H1 (cell line): ENCODE results near the gene TUBB8B.
"Not testable (repeated sequence)": the region's sequence is repeated elsewhere in the genome, so short reads cannot be mapped to it uniquely, and the experiment has no call there.

Experiments
- BRCA1 ChIP-seq: IDR thresholded peaks from 2 replicates; pipeline ENCODE4 v1.6.1; 2012; ENCODE audit warnings: low read depth, low read length, improper control_type of control experiment
- CBX8 ChIP-seq: fragments of 300-800, 300-1000 bp; sonication (generic); IDR thresholded peaks from 2 replicates; pipeline ENCODE4 v1.7.1; 2016; ENCODE audit warnings: low read depth, low read length, borderline replicate concordance
- EGR1 ChIP-seq: IDR thresholded peaks from 2 replicates; pipeline ENCODE4 v1.6.1; 2011; ENCODE audit warnings: low read depth, low read length, borderline replicate concordance
- EZH2 ChIP-seq: fragments of 200-600 bp; sonication (generic); IDR thresholded peaks from 2 replicates; pipeline ENCODE4 v1.7.1; 2012; ENCODE audit warnings: low read depth, mild to moderate bottlenecking, moderate library complexity, low read length, inconsistent platforms; ENCODE audit not compliant: severe bottlenecking
- GABPA ChIP-seq: IDR thresholded peaks from 2 replicates; pipeline ENCODE4 v1.6.1; 2011; ENCODE audit warnings: mild to moderate bottlenecking, low read length, moderate library complexity, borderline replicate concordance; ENCODE audit not compliant: insufficient read depth
- GTF2F1 ChIP-seq: IDR thresholded peaks from 2 replicates; pipeline ENCODE4 v1.6.1; 2012; ENCODE audit warnings: low read depth, low read length, improper control_type of control experiment, borderline replicate concordance
- NANOG ChIP-seq: IDR thresholded peaks from 2 replicates; pipeline ENCODE4 v1.6.1; 2011; ENCODE audit warnings: low read length, low read depth, mild to moderate bottlenecking, inconsistent platforms; ENCODE audit not compliant: insufficient read depth, poor library complexity, severe bottlenecking
- POLR2A ChIP-seq, 2 experiments: IDR thresholded peaks; 1 replicate in 1 of 2; 2 replicates in 1 of 2; pipeline ENCODE4 v1.6.1; 2011; ENCODE audit warnings: low read depth in 2 of 2, low read length in 2 of 2, mild to moderate bottlenecking in 2 of 2; ENCODE audit errors: control extremely low read depth in 1 of 2
- RXRA ChIP-seq: IDR thresholded peaks from 2 replicates; pipeline ENCODE4 v1.6.1; 2011; ENCODE audit warnings: low read depth, mild to moderate bottlenecking, low read length, moderate library complexity; ENCODE audit not compliant: insufficient read depth
- SP1 ChIP-seq: IDR thresholded peaks from 2 replicates; pipeline ENCODE4 v1.6.1; 2011; ENCODE audit warnings: low read depth, low read length
- TF ChIP-seq, protein P1 (sequence below), 3 experiments: IDR thresholded peaks; 1 replicate in 2 of 3; 2 replicates in 1 of 3; pipeline versions ENCODE4 v1.5.1 to v1.6.1; 2011; ENCODE audit warnings: low read length in 3 of 3, mild to moderate bottlenecking in 3 of 3, inconsistent platforms in 2 of 3, low read depth in 1 of 3, moderate library complexity in 1 of 3; ENCODE audit not compliant: insufficient read depth in 1 of 3; ENCODE audit errors: control extremely low read depth in 1 of 3
- TF ChIP-seq, protein P2 (sequence below): IDR thresholded peaks from 2 replicates; pipeline ENCODE4 v1.6.1; 2012; ENCODE audit warnings: low read length, inconsistent platforms

DNA sequence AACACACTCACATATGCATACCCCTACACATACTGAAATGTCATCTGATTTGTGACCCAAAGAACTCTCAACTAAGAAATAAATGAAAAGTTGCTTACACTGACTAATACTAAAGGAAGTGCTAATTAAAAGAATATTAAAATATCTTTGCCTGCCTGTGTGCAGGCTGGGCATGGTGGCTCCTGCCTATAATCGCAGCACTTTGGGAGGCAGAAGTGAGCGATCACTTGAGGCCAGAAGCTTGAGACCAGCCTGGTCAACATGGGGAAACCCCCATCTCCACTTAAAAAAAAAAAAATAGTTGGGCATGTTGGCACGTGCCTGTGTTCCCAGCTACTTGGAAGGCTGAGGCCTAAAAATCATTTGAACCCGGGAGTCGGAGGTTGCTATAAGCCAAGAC is 14.9 kb upstream of the TUBB8B start:
- TF ChIP-seq, protein P1, sequence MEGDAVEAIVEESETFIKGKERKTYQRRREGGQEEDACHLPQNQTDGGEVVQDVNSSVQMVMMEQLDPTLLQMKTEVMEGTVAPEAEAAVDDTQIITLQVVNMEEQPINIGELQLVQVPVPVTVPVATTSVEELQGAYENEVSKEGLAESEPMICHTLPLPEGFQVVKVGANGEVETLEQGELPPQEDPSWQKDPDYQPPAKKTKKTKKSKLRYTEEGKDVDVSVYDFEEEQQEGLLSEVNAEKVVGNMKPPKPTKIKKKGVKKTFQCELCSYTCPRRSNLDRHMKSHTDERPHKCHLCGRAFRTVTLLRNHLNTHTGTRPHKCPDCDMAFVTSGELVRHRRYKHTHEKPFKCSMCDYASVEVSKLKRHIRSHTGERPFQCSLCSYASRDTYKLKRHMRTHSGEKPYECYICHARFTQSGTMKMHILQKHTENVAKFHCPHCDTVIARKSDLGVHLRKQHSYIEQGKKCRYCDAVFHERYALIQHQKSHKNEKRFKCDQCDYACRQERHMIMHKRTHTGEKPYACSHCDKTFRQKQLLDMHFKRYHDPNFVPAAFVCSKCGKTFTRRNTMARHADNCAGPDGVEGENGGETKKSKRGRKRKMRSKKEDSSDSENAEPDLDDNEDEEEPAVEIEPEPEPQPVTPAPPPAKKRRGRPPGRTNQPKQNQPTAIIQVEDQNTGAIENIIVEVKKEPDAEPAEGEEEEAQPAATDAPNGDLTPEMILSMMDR (IDR thresholded peaks at IDR 0.05; ENCODE audit: control extremely low read depth in 1 of 3, insufficient read depth in 1 of 3, low read depth in 1 of 3, low read length in 3 of 3): not testable (repeated sequence)
- not testable (repeated sequence) for TF ChIP-seq NANOG; CBX8; EGR1; GABPA; RXRA; GTF2F1; BRCA1; POLR2A (IDR thresholded peaks at IDR 0.05; ENCODE audit: control extremely low read depth in 1 of 2, low read depth in 2 of 2, low read length in 2 of 2); SP1; EZH2
- TF ChIP-seq, protein P2, sequence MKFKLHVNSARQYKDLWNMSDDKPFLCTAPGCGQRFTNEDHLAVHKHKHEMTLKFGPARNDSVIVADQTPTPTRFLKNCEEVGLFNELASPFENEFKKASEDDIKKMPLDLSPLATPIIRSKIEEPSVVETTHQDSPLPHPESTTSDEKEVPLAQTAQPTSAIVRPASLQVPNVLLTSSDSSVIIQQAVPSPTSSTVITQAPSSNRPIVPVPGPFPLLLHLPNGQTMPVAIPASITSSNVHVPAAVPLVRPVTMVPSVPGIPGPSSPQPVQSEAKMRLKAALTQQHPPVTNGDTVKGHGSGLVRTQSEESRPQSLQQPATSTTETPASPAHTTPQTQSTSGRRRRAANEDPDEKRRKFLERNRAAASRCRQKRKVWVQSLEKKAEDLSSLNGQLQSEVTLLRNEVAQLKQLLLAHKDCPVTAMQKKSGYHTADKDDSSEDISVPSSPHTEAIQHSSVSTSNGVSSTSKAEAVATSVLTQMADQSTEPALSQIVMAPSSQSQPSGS: not testable (repeated sequence)
